Measurements from ENCODE around the gene OR52A1. TPM values are rescaled to one million over a fixed set of nuclear protein-coding genes. Genes with fewer than 3 reads are reported as not detected.
"Not testable (repeated sequence)": the region's sequence is repeated elsewhere in the genome, so short reads cannot be mapped to it uniquely, and the experiment has no call there.

Gene OR52A1
- total RNA-seq = not detected

DNA sequence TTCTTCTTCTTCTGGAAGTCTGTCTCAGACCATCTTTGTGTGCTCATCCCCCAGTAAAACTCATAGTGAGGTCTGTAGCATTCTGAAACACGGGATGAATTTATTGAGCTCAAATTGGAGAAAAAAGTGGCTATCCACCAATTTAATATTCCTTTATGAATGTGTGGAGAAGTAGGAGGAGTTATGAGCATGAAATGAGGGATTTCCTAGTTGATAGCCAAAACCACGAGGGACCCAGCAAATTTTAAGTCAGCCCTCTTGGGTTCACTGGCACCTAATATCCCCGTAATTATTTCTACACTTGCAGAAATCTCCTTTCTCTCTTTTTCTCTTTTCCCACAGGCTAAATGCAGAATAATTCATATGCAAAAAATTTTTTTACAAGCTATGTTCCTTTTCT lies at the start of gene OR52A1:
OR52A1 (minus strand) TSS at position 101 of the 400 bp plus-strand sequence. CDS start 2,388 bp downstream, outside the sequence.
- DNase-seq = no peak
- no peak within 1 kb of the TSS for H3K4me3 Mint-ChIP-seq
- no peaks in the 10 kb centered on the region for H3K9me3 Mint-ChIP-seq
- peaks cover 4% of the 10 kb centered on the region for H3K27me3 Mint-ChIP-seq
- H3K36me3 Mint-ChIP-seq = no peaks in the 10 kb centered on the region
- no peaks in the 10 kb centered on the region for H3K4me1 Mint-ChIP-seq
- H3K27ac Mint-ChIP-seq = no peak within 1 kb of the TSS

- Mint-ChIP-seq H3K4me3 (no peak overlapping the region), H3K27me3 (no peaks in the 10 kb centered on the region), H3K36me3 (no peaks in the 10 kb centered on the region), H3K9me3 (no peaks in the 10 kb centered on the region), H3K27ac (no peak overlapping the region), H3K4me1 (no peaks in the 10 kb centered on the region)
- no peak for DNase-seq
Measured at GRCh38 chr11:5203366-5203765, 48.8 kb upstream of the OR52A1 start.

DNA sequence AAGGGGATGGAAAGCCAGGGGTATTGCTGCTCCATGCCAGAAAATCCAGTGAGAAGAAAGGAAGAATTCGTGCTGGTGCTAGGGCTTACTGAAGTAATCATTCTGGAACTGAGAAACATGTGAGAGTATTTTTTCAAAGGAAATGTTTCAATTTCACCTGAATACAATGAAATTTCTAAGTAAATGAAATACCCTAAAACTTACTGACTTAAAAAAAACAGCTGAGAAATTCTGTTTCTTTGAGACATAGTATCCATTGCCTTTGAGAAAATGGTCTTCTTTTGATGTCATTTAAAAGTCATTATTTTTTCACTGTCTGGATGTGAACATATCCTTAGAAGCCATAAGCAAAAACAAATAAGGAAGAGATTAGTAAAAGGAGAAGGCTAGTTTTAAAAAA lies 46.0 kb upstream of the OR52A1 start, which contains the start of gene OR51V1:
OR51V1 (minus strand) TSS at position 101 of the 400 bp plus-strand sequence; CDS start at position 101, 0 bp downstream.
- H3K4me3 Mint-ChIP-seq = no peak within 1 kb of the TSS

DNA sequence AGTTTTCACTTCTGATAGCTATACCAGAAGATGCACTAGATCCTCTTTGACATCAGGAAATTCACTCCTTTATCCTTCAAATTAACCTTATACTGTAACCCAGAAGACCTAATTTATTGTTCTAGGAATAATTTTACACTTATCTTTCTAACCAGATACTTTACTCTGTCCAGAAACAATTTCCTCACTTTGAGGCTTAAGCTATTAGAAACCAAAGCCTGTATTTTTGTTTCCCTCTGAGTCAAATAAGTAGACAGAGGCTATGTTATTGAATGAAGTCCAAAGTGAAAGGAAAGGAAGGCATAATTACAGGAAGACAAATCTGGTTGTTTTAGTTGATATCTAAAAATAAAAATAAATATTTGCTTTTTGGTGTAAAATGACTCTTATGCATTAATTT lies 43.7 kb upstream of the OR52A1 start:
- no peak overlapping the region for H3K4me3 Mint-ChIP-seq

More for the DNA sequence above, 46.0 kb upstream of the OR52A1 start, which contains the start of gene OR51V1:
- no peak for DNase-seq
- no peaks in the 10 kb centered on the region for H3K27me3 Mint-ChIP-seq
- H3K9me3 Mint-ChIP-seq = no peaks in the 10 kb centered on the region
- H3K27ac Mint-ChIP-seq = no peak within 1 kb of the TSS
- H3K4me1 Mint-ChIP-seq = no peaks in the 10 kb centered on the region
- no peaks in the 10 kb centered on the region for H3K36me3 Mint-ChIP-seq

DNA sequence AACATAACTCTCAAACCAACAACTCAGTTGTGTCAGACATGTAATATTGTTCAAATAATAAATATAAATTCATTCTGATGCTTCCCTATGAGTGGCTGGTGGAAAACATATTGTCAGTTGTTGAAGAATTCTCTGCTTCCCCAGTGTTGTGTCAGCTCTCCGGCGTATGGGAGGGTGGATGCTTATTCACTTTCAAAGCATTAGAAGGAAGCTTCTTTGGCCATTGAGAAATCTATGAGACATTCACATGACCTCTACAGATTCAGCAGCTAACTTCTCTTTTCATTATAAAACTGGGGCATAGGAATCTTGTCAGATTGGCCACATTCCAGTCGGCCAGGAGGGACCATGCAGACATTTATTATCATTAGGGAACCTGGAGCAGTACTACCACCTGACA lies 43.0 kb upstream of the OR52A1 start:
- Mint-ChIP-seq H3K9me3 (peaks cover 3% of the 10 kb centered on the region), H3K4me3 (no peak overlapping the region), H3K4me1 (no peaks in the 10 kb centered on the region), H3K27me3 (peaks cover 3% of the 10 kb centered on the region), H3K36me3 (no peaks in the 10 kb centered on the region), H3K27ac (no peak overlapping the region)
- no peak for DNase-seq

More for the DNA sequence above, 43.7 kb upstream of the OR52A1 start:
- Mint-ChIP-seq H3K27ac (no peak overlapping the region), H3K4me1 (no peaks in the 10 kb centered on the region), H3K27me3 (peaks cover 3% of the 10 kb centered on the region), H3K36me3 (no peaks in the 10 kb centered on the region), H3K9me3 (peaks cover 1% of the 10 kb centered on the region)
- no peak for DNase-seq

DNA sequence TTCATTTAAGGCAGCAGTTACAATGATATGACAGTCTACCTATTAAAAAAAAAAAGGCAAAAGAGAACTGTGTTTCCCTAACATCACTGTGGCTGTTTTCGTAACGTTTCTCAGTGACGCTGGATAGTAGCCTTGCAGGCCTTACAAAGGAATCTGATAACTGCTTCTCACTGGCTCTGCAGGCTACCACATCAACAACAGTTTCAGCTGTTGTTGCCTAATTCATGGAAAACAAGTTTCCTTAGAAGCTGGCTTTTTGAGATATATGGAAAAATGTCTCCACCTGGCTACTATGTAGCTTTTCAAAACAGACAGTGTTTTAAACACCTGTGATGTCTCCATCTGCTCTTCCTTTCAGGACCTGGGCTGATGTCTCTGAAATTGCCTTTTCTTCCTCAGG lies 42.2 kb upstream of the OR52A1 start:
- H3K4me1 Mint-ChIP-seq = no peaks in the 10 kb centered on the region
- H3K4me3 Mint-ChIP-seq = no peak overlapping the region
- H3K27me3 Mint-ChIP-seq = peaks cover 3% of the 10 kb centered on the region
- H3K9me3 Mint-ChIP-seq = peaks cover 4% of the 10 kb centered on the region
- no peak overlapping the region for H3K27ac Mint-ChIP-seq
- no peaks in the 10 kb centered on the region for H3K36me3 Mint-ChIP-seq
- no peak for DNase-seq

- peaks cover 3% of the 10 kb centered on the region for H3K27me3 Mint-ChIP-seq
- no peaks in the 10 kb centered on the region for H3K36me3 Mint-ChIP-seq
- H3K4me3 Mint-ChIP-seq = no peak overlapping the region
- H3K9me3 Mint-ChIP-seq = peaks cover 4% of the 10 kb centered on the region
- H3K4me1 Mint-ChIP-seq = no peaks in the 10 kb centered on the region
- H3K27ac Mint-ChIP-seq = no peak overlapping the region
- no peak for DNase-seq
Measured at GRCh38 chr11:5196067-5196466, 41.5 kb upstream of the OR52A1 start.

DNA sequence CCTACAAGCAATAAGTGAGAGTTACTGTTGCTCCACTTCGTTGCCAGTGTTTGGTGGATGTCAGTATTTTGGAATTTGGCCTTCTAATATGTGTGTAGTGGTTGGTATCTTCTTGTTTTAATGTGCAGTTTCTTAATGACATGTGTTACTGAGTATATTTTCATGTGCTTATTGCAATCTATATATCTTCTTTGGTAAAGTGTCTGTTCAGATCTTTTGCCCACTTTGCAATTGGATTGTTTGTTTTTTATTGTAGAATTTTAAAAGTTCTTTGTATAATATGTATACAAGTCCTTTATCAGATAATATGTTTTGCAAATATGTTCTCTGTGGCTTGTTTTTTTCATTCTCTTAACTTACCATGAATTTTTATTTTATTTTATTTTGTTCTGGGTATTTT lies 38.2 kb upstream of the OR52A1 start:
- no peak for DNase-seq
- Mint-ChIP-seq H3K36me3 (no peaks in the 10 kb centered on the region), H3K27me3 (peaks cover 3% of the 10 kb centered on the region), H3K4me3 (no peak overlapping the region), H3K9me3 (peaks cover 8% of the 10 kb centered on the region), H3K4me1 (no peaks in the 10 kb centered on the region), H3K27ac (no peak overlapping the region)

GRCh38 chr11:5188201-5188600 lies 33.6 kb upstream of the OR52A1 start:
- no peak overlapping the region for H3K27ac Mint-ChIP-seq
- no peaks in the 10 kb centered on the region for H3K4me1 Mint-ChIP-seq
- DNase-seq = no peak
- no peaks in the 10 kb centered on the region for H3K27me3 Mint-ChIP-seq
- peaks cover 6% of the 10 kb centered on the region for H3K9me3 Mint-ChIP-seq
- no peak overlapping the region for H3K4me3 Mint-ChIP-seq
- no peaks in the 10 kb centered on the region for H3K36me3 Mint-ChIP-seq

- Mint-ChIP-seq H3K4me1 (no peaks in the 10 kb centered on the region), H3K4me3 (no peak overlapping the region), H3K27me3 (no peaks in the 10 kb centered on the region), H3K27ac (no peak overlapping the region), H3K9me3 (no peaks in the 10 kb centered on the region), H3K36me3 (no peaks in the 10 kb centered on the region)
- no peak for DNase-seq
Measured at GRCh38 chr11:5178046-5178837, 23.7 kb upstream of the OR52A1 start.

DNA sequence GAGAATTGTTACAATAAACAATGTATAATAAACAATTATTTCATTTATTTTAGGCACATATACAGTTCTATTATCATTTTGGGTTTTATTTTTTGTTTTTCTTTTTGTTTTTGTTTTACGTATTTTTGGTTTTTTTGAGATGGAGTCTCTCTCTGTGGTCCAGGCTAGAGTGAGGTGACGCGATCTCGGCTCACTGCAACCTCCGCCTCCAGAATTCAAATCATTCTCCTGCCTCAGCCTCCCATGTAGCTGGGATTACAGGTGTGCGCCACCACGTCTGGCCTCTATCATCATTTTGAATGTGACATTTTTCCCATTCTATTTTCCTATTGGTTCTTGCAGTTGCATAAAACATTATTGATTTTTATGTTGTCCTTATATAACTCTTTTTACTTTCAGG lies 20.4 kb upstream of the OR52A1 start:
- DNase-seq = no peak
- Mint-ChIP-seq H3K4me1 (no peaks in the 10 kb centered on the region), H3K36me3 (no peaks in the 10 kb centered on the region), H3K4me3 (no peak overlapping the region), H3K9me3 (no peaks in the 10 kb centered on the region), H3K27ac (no peak overlapping the region), H3K27me3 (no peaks in the 10 kb centered on the region)

DNA sequence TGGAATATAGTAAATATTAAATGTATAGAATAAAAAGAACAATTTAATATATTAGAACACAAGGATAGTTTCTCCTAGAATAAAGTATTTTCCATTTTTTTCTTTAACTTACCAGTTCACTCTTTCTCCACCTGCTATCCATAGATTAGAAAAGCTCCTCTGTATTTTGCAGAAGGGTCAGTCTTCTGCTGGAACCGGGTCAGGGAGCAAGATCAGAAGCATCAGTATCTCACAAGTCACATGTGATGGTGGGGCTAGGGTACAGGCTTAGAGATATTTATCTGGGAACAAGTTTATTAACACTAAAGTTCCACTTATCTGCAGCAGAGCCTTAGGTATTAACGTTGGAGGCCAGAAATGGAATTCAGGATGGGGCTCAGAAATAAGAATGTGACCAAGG lies 17.3 kb upstream of the OR52A1 start:
- Mint-ChIP-seq H3K4me3 (no peak overlapping the region), H3K27ac (no peak overlapping the region), H3K4me1 (no peaks in the 10 kb centered on the region), H3K36me3 (no peaks in the 10 kb centered on the region), H3K9me3 (no peaks in the 10 kb centered on the region), H3K27me3 (no peaks in the 10 kb centered on the region)
- DNase-seq = no peak

DNA sequence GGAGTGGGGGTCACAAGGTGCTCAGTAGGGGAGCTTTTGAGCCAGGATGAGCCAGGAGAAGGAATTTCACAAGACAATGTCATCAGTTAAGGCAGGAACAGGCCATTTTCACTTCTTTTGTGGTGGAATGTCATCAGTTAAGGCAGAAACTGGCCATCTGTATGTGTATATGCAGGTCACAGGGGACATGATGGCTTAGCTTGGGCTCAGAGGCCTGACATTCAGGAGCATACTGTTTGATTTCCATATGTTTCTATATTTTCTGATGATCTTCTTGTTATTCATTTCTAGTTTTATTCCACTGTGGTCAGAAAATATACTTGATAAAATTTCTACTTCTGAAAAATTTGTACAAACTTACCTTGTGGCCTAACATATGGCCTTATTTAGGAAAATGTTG lies 11.3 kb upstream of the OR52A1 start:
- H3K9me3 Mint-ChIP-seq, H3K27ac Mint-ChIP-seq, H3K36me3 Mint-ChIP-seq, H3K4me3 Mint-ChIP-seq, H3K4me1 Mint-ChIP-seq, DNase-seq, H3K27me3 Mint-ChIP-seq: not testable (repeated sequence)

- H3K27me3 Mint-ChIP-seq, DNase-seq, H3K27ac Mint-ChIP-seq, H3K4me3 Mint-ChIP-seq, H3K36me3 Mint-ChIP-seq, H3K4me1 Mint-ChIP-seq, H3K9me3 Mint-ChIP-seq: not testable (repeated sequence)
Measured at GRCh38 chr11:5164807-5165206, 10.2 kb upstream of the OR52A1 start.

- H3K9me3 Mint-ChIP-seq, H3K36me3 Mint-ChIP-seq, DNase-seq, H3K4me3 Mint-ChIP-seq, H3K27ac Mint-ChIP-seq, H3K27me3 Mint-ChIP-seq, H3K4me1 Mint-ChIP-seq: not testable (repeated sequence)
Measured at GRCh38 chr11:5161045-5161444, 6.5 kb upstream of the OR52A1 start.

DNA sequence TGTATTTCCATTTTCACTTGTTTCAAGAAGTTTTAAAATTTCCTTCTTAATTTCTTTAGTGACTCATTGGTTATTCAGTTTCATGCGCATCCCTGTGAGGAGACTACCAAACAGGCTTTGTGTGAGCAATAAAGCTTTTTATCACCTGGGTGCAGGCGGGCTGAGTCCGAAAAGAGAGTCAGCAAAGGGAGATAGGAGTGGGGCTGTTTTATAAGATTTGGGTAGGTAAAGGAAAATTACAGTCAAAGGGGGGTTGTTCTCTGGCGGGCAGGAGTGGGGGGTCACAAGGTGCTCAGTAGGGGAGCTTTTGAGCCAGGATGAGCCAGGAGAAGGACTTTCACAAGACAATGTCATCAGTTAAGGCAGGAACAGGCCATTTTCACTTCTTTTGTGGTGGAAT lies 5.7 kb upstream of the OR52A1 start:
- H3K4me1 Mint-ChIP-seq, H3K9me3 Mint-ChIP-seq, H3K27me3 Mint-ChIP-seq, DNase-seq, H3K27ac Mint-ChIP-seq, H3K4me3 Mint-ChIP-seq, H3K36me3 Mint-ChIP-seq: not testable (repeated sequence)
